Spinal cord (tissue), 10 donors: ENCODE data around the gene SMARCA4. TPM values are rescaled to one million over a fixed set of nuclear protein-coding genes. Genes with fewer than 3 reads are reported as not detected.
A peak's percentile ranks its signal among the peaks of the same experiment; 100 is the strongest.
"Not testable (repeated sequence)": the region's sequence is repeated elsewhere in the genome, so short reads cannot be mapped to it uniquely, and the experiment has no call there.

Source experiments
- DNase-seq, 6 donors: peaks; one replicate each; pipeline versions ENCODE4 v3.0.0 to v3.0.0-alpha.2; 2013 to 2015; ENCODE audit warnings: low spot score in 6 of 6, low read depth in 4 of 6
- H3K27ac ChIP-seq: one replicate; pipeline ENCODE4 v1.5.1; 2013; ENCODE audit warnings: low read depth, low read length, control low read depth
- H3K27me3 ChIP-seq: one replicate; pipeline ENCODE4 v1.6.1; 2013; ENCODE audit warnings: low read length; ENCODE audit not compliant: control insufficient read depth, insufficient read depth
- H3K36me3 ChIP-seq: one replicate; pipeline ENCODE4 v1.6.1; 2013; ENCODE audit warnings: low read length; ENCODE audit not compliant: control insufficient read depth, insufficient read depth
- H3K4me1 ChIP-seq: one replicate; pipeline ENCODE4 v1.6.1; 2013; ENCODE audit warnings: low read length; ENCODE audit not compliant: control insufficient read depth, insufficient read depth
- H3K4me3 ChIP-seq: one replicate; pipeline ENCODE4 v1.5.1; 2013; ENCODE audit warnings: low read depth, low read length, control low read depth
- H3K9me3 ChIP-seq: one replicate; pipeline ENCODE4 v1.6.1; 2013; ENCODE audit warnings: low read length; ENCODE audit not compliant: control insufficient read depth, insufficient read depth
- WGBS: methylation state at CpG from one replicate; pipeline ENCODE4 v1.1.5; 2013; ENCODE audit warnings: missing lambda C conversion rate; ENCODE audit not compliant: insufficient coverage; 5-methylcytosine and 5-hydroxymethylcytosine counted together
- polyA plus RNA-seq, 2 donors: library from polyadenylated mRNA; unstranded; fragments of 120-200 nt; gene quantifications; one replicate each; pipeline ENCODE4 v1.2.1, GENCODE V29; 2013; ENCODE audit not compliant: insufficient read length in 2 of 2
- total RNA-seq, 2 donors: library from RNA; depleted of rRNA in 1 of 2; stranded (reverse); fragments of 120-200 nt in 1 of 2; fragments of >200 nt in 1 of 2; gene quantifications; one replicate each; pipeline versions ENCODE4 v1.2.3 to v1.2.4, GENCODE V29; 2013 to 2014
- donor health status: healthy.

The SMARCA4 gene
- total and polyA plus RNA-seq, 4 donors, result 86.5 to 228 (median 159) TPM

GRCh38 chr19:11069561-11069960, 108.7 kb downstream of the SMARCA4 start:
- 85% methylated on average over 4 of the region's 9 CpGs for WGBS
- Histone ChIP-seq H3K27ac (no peak overlapping the region), H3K9me3 (no peaks in the 10 kb centered on the region), H3K36me3 (peaks cover 41% of the 10 kb centered on the region), H3K4me3 (no peak overlapping the region), H3K27me3 (no peaks in the 10 kb centered on the region), H3K4me1 (peaks cover 5% of the 10 kb centered on the region)
- no peak for DNase-seq

DNA sequence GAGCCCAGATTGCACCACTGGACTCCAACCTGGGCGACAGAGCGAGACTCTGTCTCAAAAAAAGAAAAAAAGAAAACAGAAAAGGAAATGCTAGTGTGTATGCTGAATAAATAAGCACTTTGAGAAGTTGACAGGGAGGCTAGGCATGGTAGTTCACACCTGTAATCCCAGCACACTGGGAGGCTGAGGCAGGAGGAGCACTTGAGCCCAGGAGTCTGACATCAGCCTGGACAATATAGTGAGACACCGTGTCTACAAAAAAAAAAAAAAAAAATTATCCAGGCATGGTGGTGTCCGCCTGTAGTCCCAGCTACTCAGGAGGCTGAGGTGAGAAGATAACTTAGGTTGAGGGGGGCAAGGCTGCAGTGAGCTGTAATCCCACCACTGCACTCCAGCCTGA, 109.3 kb downstream of the SMARCA4 start:
- Histone ChIP-seq H3K4me3 (no peak overlapping the region), H3K27me3 (no peaks in the 10 kb centered on the region), H3K27ac (no peak overlapping the region), H3K36me3 (peaks cover 35% of the 10 kb centered on the region), H3K9me3 (no peaks in the 10 kb centered on the region), H3K4me1 (peaks cover 5% of the 10 kb centered on the region)
- WGBS, result 92% methylated on average over 2 of the region's 4 CpGs
- no peak for DNase-seq

- no peaks in the 10 kb centered on the region for H3K9me3 ChIP-seq
- WGBS, result 82% methylated on average over 2 of the region's 9 CpGs
- H3K27me3 ChIP-seq, result no peaks in the 10 kb centered on the region
- peaks cover 5% of the 10 kb centered on the region for H3K4me1 ChIP-seq
- H3K27ac ChIP-seq, result no peak overlapping the region
- DNase-seq, result no peak
- no peak overlapping the region for H3K4me3 ChIP-seq
- H3K36me3 ChIP-seq, result peaks cover 14% of the 10 kb centered on the region
Measured at GRCh38 chr19:11073568-11073967, 112.7 kb downstream of the SMARCA4 start.

- H3K9me3 ChIP-seq, DNase-seq, H3K36me3 ChIP-seq, H3K27ac ChIP-seq, H3K4me1 ChIP-seq, H3K27me3 ChIP-seq, H3K4me3 ChIP-seq: not testable (repeated sequence)
- WGBS, result 91% methylated on average over 4 of the region's 9 CpGs
Measured at GRCh38 chr19:11076792-11077191, 116.0 kb downstream of the SMARCA4 start.

- Histone ChIP-seq H3K27me3 (no peaks in the 10 kb centered on the region), H3K4me3 (no peak overlapping the region), H3K4me1 (no peaks in the 10 kb centered on the region), H3K36me3 (peaks cover 6% of the 10 kb centered on the region), H3K9me3 (no peaks in the 10 kb centered on the region), H3K27ac (no peak overlapping the region)
- whole genome bisulfite sequencing, result 86% methylated on average over 8 of the region's 11 CpGs
- no peak for DNase-seq
Measured at GRCh38 chr19:11078893-11079292, 118.1 kb downstream of the SMARCA4 start.

DNA sequence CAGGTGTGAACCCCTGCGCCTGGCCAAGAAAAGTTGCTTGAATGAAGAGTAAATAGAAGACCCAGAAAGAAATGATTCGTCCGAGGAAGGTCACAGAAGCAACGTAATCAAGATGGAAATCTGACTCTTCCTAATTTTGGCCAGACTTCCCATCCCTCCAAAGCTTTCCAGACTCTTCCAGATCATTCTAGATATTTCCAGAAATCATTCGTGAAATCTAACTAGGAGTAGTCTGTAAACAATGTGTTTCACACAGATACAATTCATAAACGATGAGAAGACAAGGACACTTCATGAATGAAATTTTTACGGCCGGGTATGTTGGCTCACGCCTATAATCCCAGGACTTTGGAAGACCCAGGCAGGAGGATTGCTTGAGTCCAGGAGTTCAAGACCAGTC, 119.2 kb downstream of the SMARCA4 start:
- H3K27me3 ChIP-seq, result no peaks in the 10 kb centered on the region
- no peak overlapping the region for H3K27ac ChIP-seq
- no peaks in the 10 kb centered on the region for H3K9me3 ChIP-seq
- H3K4me3 ChIP-seq, result no peak overlapping the region
- H3K36me3 ChIP-seq, result peaks cover 6% of the 10 kb centered on the region
- 94% methylated on average over 7 of the region's 9 CpGs for WGBS
- DNase-seq, result no peak
- H3K4me1 ChIP-seq, result peaks cover 4% of the 10 kb centered on the region

DNA sequence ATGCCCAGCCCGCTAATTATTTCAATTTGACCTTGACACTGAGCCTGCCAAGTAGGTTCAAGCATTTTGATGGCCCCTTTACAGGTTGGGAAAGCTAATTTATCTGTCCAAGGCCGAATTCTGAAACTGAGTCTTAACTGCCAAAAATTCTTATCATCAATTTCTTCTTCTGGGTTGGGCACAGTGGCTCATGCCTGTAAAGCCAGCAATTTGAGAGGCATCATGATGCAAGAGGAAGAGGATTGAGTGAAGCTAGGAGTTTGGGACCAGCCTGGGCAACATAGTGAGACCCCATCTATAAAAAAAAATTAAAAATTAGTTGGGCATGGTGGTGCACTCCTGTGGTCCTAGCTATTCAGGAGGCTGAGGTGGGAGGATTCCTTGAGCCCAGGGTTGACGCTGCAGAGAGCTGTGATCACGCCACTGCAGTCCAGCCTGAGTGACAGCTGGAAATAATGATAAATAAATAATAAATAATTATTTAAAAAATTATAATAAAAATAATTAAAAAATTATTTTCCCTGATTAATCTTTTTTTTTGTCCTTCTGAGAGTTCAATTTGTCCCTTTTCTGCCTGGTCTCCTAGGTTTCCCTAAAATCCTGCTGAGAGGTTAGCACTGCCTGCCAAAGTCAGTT, 127.2 kb downstream of the SMARCA4 start:
- no peak for DNase-seq
- 84% methylated on average over 2 of the region's 4 CpGs for WGBS
- Histone ChIP-seq H3K9me3 (no peaks in the 10 kb centered on the region), H3K36me3 (no peaks in the 10 kb centered on the region), H3K27me3 (no peaks in the 10 kb centered on the region), H3K27ac (peak overlapping the region; percentile 99), H3K4me3 (no peak overlapping the region), H3K4me1 (peaks cover 53% of the 10 kb centered on the region)

GRCh38 chr19:11088506-11089253, 127.8 kb downstream of the SMARCA4 start:
- H3K4me1 ChIP-seq, result peaks cover 60% of the 10 kb centered on the region
- H3K36me3 ChIP-seq, result peaks cover under 1% of the 10 kb centered on the region
- DNase-seq, result peak in 2 of 6 donors; percentile 57 to 83
- peak overlapping the region; percentile 99 for H3K27ac ChIP-seq
- 7% methylated on average over 5 of the region's 11 CpGs for WGBS
- no peaks in the 10 kb centered on the region for H3K27me3 ChIP-seq
- H3K9me3 ChIP-seq, result no peaks in the 10 kb centered on the region
- H3K4me3 ChIP-seq, result peak overlapping the region; percentile 85

GRCh38 chr19:11089254-11090013, 128.6 kb downstream of the SMARCA4 start, which contains the start of gene LDLR:
LDLR (plus strand) TSS chr19:11089463; CDS start chr19:11089549, 86 bp downstream.
- peaks cover 7% of the 10 kb centered on the region for H3K36me3 ChIP-seq
- no peaks in the 10 kb centered on the region for H3K27me3 ChIP-seq
- peaks cover 65% of the 10 kb centered on the region for H3K4me1 ChIP-seq
- DNase-seq, result peak in 5 of 6 donors; percentile 75 to 97 (median 87)
- H3K9me3 ChIP-seq, result no peaks in the 10 kb centered on the region
- peak within 1 kb of the TSS; percentile 85 for H3K4me3 ChIP-seq
- 0% methylated on average over 36 of the region's 43 CpGs for WGBS
- peak within 1 kb of the TSS; percentile 99 for H3K27ac ChIP-seq
